ENCODE measurements around the gene TSLP. TPM values are rescaled to one million over a fixed set of nuclear protein-coding genes. Genes with fewer than 3 reads are reported as not detected.

TSLP gene
- total and polyA plus RNA-seq, 2 experiments from 2014 or later, result 0.07 to 0.27 TPM

GRCh38 chr5:111070272-111071134 lies 1.0 kb upstream of the TSLP start:
- Histone ChIP-seq H3K4me1 (ENCODE audit: insufficient read depth) (peaks cover 7% of the 10 kb centered on the region), H3K4me2 (peak overlapping the region; percentile 79), H3K27me3 (peaks cover 84% of the 10 kb centered on the region), H3K36me3 (replicated peaks; ENCODE audit: insufficient read depth, low read depth) (no peaks in the 10 kb centered on the region), H3K79me2 (no peaks in the 10 kb centered on the region), H3K9me3 (ENCODE audit: low read depth) (no peaks in the 10 kb centered on the region), H3K9me2 (replicated peaks; ENCODE audit: insufficient read depth) (no peaks in the 10 kb centered on the region), H4K20me1 (ENCODE audit: insufficient read depth, poor library complexity, severe bottlenecking) (no peaks in the 10 kb centered on the region), H2AFZ (peak overlapping the region; percentile 87), H3K27ac (no peak overlapping the region), H3K4me3 (no peak overlapping the region)
- WGBS (ENCODE audit: low lambda C conversion rate, missing lambda C conversion rate), result 7% methylated on average over 41 of the region's 42 CpGs
- TF ChIP-seq EZH2phosphoT487 (IDR thresholded peaks at IDR 0.05; ENCODE audit: low read depth, severe bottlenecking, unreplicated experiment) (no peak), EZH2 (IDR thresholded peaks at IDR 0.05; ENCODE audit: borderline replicate concordance) (peak; percentile 73)
- peak; percentile 53 for DNase-seq (ENCODE audit: low spot score)

GRCh38 chr5:111072949-111073682 lies 1.6 kb downstream of the TSLP start:
- Histone ChIP-seq H2AFZ (peak overlapping the region; percentile 57), H3K9me3 (ENCODE audit: low read depth) (no peaks in the 10 kb centered on the region), H3K9me2 (replicated peaks; ENCODE audit: insufficient read depth) (no peaks in the 10 kb centered on the region), H4K20me1 (ENCODE audit: insufficient read depth, poor library complexity, severe bottlenecking) (no peaks in the 10 kb centered on the region), H3K4me3 (peak overlapping the region; percentile 11), H3K27me3 (peaks cover 71% of the 10 kb centered on the region), H3K4me2 (peak overlapping the region; percentile 84), H3K27ac (no peak overlapping the region), H3K4me1 (ENCODE audit: insufficient read depth) (peaks cover 7% of the 10 kb centered on the region), H3K36me3 (replicated peaks; ENCODE audit: insufficient read depth, low read depth) (no peaks in the 10 kb centered on the region), H3K79me2 (no peaks in the 10 kb centered on the region)
- DNase-seq (ENCODE audit: low spot score), result peak; percentile 20
- WGBS (ENCODE audit: low lambda C conversion rate, missing lambda C conversion rate), result 1% methylated on average over 42 of the region's 44 CpGs
- TF ChIP-seq CTCF (IDR thresholded peaks at IDR 0.05; ENCODE audit: poor library complexity), result no peak
- no peak for TF ChIP-seq EZH2phosphoT487 (IDR thresholded peaks at IDR 0.05; ENCODE audit: low read depth, severe bottlenecking, unreplicated experiment)
- TF ChIP-seq EZH2 (IDR thresholded peaks at IDR 0.05; ENCODE audit: borderline replicate concordance), result no peak

- H3K4me1 ChIP-seq (ENCODE audit: insufficient read depth), result peaks cover 7% of the 10 kb centered on the region
Measured at GRCh38 chr5:111074244-111074643, 2.7 kb downstream of the TSLP start.

More at GRCh38 chr5:111074244-111074643, 2.7 kb downstream of the TSLP start:
- Histone ChIP-seq H3K79me2 (no peaks in the 10 kb centered on the region), H3K9me3 (ENCODE audit: low read depth) (no peaks in the 10 kb centered on the region), H3K4me3 (no peak overlapping the region), H3K27ac (no peak overlapping the region), H3K36me3 (replicated peaks; ENCODE audit: insufficient read depth, low read depth) (no peaks in the 10 kb centered on the region), H3K27me3 (peaks cover 63% of the 10 kb centered on the region), H4K20me1 (ENCODE audit: insufficient read depth, poor library complexity, severe bottlenecking) (no peaks in the 10 kb centered on the region), H3K9me2 (replicated peaks; ENCODE audit: insufficient read depth) (no peaks in the 10 kb centered on the region), H2AFZ (no peak overlapping the region), H3K4me2 (peak overlapping the region; percentile 84)
- no peak for TF ChIP-seq EZH2phosphoT487 (IDR thresholded peaks at IDR 0.05; ENCODE audit: low read depth, severe bottlenecking, unreplicated experiment)
- no peak for TF ChIP-seq EZH2 (IDR thresholded peaks at IDR 0.05; ENCODE audit: borderline replicate concordance)
- no peak for TF ChIP-seq CTCF (IDR thresholded peaks at IDR 0.05; ENCODE audit: poor library complexity)
- no peak for DNase-seq (ENCODE audit: low spot score)
- whole genome bisulfite sequencing (ENCODE audit: low lambda C conversion rate, missing lambda C conversion rate), result 81% methylated on average over 2 of the region's 2 CpGs

Data from hepatocyte (in vitro differentiated cells).